Limb (tissue), 2 donors: ENCODE data around the gene DOCK4.

Experiments
- DNase-seq, 2 donors: peaks; one replicate each; pipeline ENCODE4 v3.0.0-alpha.2; 2016; ENCODE audit errors: extremely low spot score in 2 of 2

The DOCK4 gene

DNA sequence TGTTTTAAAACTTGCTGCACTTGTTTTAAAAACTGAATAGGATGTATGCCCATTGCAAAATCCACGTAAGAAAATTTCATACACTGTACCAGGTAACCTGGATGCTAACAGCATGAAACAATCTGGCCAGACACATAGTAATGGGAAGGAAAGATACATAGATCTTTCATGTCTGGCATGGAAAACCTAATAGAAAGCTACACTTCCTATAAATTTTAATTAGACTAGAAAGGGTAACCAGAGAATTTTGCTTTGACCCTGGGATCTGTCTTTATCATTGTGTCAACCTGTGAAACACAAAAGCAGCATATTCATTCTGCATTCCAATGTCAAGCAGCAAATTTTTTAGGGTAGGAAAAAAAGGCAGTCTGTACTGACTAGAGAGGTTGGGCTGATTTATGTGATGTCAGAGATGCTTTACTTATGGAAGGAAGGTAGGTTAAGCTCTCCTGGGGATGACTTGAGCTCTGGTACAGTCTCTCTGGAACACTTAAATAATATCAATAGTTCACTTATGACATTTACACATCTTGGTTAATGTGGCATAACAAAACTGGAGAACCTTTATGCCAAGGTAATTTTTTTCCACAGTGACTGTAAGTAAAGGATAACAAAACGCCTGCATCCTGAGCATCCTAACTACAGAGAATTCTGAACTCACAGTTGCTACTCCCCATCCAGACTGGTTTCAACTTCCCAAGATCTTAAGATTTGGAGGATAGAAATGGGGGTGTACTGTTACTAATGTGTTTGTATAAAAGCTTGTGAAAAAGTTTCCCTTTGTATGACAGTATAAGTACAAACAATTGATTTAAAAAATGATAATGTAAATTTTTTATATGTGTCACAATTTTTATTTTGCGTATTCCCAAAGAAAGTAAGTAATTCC is 44.7 kb downstream of the DOCK4 start:
- no peak for DNase-seq

DNA sequence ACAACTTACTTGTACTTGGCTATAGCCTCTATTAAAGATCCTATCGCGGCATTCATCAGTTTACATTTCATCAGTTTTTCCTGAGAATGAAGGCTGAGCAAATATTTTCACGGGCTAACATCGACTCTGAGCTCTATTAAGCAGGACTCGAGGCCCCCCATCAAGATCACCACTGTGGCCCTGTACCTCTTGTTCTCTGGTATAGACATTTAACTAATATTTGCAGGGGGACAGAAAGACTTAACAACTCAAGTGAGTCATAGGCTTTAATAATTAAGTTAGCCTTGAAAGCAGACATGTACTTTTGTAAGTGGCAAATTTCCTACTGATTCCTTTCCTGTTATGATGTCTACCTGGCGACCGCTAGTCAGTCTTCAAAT is 45.4 kb downstream of the DOCK4 start:
- no peak for DNase-seq

DNA sequence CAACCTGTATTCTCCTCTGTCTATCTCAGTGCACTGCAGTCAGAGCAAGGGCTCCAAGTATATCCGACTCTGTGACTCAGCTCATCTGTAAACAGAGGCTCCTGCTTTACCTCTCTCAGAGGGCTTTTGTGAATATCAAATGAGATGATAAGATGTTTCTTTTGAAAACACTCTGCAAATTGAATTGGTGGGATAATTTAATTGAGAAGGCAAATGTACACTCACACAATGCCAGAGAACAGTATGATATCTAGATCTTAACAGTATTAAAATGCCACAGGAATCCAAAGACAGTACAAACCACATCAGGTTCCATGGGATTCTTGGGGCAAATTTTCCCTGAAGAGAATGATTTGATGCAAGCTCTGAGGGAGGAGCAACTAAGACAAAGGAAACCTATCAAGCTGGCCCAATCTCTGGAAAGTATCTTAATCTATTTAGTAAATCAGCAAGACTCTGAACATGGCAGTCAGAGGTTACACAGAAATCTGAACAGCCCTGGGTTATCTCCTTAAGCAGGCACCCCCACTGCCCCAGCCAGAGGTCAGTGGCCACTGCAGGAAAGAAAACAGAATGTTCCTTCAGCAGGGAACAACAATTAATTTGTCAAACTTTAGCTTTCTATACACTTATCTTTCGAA is 45.9 kb downstream of the DOCK4 start:
- no peak for DNase-seq

DNA sequence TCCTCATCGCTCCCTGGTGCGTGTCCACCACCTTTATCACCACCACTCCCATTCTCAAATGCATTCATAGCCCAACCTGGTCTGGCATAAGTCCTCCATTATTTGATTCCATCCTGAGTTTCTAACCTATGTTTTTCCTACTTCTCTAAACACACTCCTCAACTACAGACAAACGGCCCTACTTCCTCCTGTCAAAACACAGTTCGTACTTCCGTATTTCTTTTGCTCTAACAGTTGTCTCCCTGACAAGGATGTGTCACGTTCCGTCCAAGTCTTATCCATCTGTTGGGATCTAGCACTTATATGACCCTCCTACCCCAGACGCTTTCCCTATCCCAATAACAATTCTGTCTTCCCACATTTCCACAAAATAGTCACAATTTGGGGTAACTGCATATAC is 46.8 kb downstream of the DOCK4 start:
- no peak for DNase-seq

DNA sequence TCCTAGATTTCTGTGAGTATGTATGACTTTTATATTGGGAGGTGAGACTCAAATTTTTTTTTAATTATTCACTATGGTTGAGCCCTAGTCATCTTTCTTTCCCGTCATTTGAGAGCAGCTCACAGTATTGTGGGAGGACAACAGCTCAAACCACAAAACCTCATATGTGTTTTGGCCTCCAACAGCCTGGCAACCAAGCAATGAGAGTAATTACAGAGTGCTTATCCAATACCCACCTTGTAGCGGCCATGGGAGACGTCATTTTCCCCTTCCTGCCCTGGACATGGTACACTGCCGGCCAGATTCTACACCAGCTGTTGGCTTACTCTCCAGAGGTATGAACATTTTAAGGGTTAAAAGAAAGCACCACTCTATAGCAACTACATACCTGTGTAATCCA is 49.1 kb downstream of the DOCK4 start:
- no peak for DNase-seq

DNA sequence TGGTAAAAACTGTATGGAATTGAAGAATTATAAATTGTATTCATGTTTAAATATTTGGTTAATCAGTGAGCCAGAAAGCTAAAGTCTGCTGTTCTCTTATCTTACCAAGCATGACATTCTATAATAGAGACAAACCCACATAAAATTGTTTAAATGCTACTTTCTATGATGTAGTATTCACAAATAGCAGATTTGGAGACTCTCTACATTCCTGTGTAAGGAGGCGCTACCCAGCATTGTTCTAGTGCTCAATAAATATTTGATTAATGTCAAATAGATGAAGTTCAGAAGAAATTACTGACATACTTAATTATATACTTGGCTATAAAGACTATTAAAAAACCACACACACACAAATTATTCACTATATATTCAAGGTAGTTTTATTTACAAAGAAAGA is 49.8 kb downstream of the DOCK4 start:
- DNase-seq: no peak

DNA sequence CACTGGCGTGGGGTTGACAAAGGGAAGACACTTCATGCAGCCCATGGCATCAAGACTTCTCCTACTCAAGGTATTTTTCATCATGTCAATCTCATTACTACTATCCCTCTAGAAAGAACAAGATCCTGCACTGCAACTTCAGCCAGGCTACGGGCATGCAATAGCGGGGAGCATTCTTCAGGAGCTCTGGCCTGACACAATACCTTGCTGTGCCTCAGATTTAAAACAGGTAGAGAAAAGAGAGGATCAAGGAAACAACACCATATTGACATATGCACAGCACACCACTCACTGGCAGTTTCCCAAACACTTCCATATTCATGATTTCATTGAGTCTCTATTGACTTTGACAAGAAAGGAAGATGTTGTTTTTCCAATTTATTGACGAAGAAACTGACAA is 51.5 kb downstream of the DOCK4 start:
- no peak for DNase-seq

DNA sequence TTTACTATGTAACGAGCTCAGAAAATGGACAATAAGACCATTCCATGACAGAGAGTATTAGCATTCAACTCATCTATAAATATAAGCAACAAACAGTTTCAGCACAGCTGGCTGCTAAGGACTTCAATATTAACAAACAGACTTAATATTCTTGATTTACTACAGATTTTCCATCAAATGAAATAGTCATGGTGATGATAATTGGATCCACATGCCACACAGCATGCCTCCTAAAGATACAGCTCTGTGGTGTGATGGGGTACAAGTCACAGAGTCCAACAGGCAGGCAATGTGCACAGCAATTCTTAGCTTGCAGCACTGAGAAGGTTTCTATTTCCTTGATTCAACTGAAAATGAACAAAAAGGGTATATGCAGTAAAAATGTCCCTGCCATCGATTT is 54.0 kb downstream of the DOCK4 start:
- DNase-seq: no peak

DNA sequence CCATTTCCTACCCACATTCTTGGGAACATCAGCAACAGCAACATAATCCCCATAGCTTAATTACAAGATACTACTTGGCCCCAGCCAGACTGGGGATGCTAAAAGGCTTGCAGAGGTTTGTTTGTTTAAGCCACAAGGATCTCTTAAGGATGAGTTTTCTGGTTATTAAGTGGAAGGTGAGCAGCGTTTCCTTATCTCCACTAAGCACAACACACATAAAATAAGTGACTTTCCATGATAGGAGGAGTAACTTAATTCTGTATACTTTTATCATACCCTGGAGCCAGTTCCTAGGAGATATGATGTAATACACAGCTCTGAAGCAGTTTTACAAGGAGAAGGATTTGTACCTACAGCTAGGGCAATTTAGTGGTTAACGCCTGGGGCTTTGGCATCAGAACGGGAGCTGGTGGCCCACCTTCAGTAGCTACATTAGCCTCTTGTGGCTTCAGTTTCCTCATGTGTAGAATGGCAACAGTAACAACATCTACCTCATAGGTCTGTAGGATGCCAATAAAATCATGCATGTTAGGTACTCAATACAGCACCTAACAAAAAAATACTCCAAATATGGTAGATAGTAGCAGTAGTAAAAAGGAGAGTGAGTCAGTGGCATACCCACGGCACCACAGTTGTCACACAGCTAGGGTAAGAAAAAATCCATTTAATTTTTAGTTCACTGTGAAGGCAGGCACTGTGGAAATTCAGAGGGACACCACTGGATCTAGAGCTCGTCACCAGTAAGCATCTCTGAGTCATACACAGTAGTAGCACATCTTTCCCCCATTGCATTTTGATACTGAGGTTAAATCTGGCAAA is 55.2 kb downstream of the DOCK4 start:
- no peak for DNase-seq

DNA sequence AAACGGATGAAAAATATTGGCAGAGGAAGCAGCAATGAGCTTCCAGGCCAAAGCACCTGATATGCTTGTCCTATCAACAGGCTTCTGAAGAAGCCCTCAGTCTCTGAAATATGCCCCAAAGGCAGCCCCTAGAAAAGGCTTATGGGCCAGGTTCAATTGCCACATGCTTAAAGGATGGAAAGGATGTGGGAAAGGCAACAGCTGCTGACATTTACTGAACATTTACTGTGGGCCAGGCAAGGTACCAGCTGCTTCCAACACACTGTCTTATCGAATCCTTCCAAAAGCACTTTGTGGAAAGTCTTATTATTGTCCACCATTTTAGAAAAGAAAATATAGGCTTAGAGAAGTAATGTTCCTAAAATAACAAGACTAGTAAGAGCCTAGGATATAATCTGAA is 56.5 kb downstream of the DOCK4 start:
- no peak for DNase-seq

DNA sequence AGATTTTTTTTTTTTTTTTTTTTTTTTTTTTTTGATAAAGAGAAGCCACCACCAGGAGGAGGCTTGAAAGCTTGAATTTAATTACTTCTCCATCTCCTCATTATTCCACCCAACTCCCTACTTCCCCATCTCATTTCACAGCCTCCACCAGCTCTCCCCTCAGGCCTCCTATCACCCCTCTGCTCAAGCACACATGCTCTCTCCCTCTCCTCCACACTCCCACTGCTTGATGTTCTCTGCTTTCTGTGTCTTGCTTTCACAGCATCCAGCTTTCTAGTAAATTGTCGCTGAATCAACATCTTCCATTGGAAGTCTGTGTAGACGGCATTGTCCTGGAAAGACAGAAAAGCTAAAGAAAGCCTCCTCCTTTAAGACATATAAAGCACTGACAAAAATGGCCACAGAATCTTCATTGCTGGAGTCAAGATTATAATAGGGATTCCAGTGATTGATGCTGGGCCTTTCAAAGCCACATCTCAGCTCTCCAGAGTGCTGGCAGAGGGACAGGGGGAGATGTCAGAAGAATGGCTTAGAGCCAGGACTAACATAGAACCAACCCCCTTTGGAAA is 58.3 kb downstream of the DOCK4 start:
- no peak for DNase-seq

DNA sequence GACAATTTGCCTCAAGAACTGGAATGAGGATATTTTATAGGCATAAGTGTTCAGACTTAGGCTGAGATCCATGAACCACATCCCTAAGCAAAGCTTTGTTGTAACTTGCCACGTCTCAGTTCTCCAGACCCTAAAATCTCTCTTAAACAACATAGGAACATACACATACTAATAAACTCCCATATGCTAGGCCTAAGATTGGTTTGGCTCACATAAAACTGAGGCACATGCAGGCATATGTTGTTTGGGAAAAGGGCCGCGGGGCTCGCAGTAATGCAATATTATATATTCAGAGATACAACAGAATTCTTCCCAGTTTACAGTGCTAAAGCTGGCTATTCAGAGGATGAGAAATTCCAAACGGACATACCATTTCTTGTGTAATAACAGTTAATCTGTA is 61.0 kb downstream of the DOCK4 start:
- no peak for DNase-seq

DNA sequence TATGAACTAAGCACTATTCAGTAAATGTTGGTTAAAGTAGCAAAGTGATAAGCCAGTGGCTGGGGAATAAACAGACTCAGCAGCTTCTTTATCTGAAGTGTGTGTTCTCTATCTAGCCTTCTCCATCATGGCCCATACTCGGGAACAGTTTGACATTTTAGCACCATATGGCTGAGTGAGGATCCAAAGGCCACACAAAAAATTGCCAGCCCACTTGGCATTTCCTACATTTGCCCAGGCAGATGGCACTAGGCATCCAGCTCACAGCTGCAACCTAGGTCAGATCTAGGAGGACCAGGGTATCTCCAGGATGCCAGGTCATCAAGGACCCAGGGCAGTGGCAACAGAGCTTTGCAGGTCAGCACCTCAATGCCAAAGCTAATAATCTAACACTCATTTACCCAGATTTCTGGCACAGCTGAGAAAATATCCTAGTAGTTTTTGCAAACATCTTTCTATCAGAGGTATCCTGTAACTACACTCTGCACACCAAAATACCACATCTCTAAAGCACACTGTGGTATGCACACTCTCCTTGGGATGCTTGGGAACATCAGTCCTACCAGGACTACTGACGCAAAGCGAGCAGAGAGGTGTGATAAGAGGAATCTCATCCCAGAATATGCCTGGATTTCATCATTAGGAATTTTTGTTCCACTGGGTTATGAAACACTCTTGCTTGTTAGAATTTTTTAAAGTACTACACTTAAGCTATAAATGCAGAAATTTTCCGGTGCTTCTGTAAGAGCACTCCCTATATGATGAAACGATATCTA is 61.7 kb downstream of the DOCK4 start:
- no peak for DNase-seq

DNA sequence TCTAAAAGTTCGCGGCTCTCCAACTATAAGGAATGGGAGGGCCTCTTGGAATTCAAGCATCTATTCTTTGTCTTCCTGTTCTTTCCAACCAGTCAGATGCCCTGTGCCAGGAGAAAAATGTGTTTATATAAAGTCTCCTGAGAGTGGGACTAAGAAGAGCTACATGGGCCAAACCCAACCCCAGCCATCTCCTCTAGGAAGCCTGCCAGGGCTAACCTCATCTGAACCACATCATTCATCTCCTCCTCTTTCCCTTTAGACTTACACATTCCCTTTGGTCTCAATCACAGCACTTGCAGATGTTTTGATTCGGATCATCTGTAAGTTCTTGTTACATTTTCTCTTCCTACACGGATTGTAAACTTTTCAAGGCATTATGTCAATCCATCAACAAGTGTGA is 62.6 kb downstream of the DOCK4 start:
- DNase-seq: peak in 1 of 2 donors; percentile 48

DNA sequence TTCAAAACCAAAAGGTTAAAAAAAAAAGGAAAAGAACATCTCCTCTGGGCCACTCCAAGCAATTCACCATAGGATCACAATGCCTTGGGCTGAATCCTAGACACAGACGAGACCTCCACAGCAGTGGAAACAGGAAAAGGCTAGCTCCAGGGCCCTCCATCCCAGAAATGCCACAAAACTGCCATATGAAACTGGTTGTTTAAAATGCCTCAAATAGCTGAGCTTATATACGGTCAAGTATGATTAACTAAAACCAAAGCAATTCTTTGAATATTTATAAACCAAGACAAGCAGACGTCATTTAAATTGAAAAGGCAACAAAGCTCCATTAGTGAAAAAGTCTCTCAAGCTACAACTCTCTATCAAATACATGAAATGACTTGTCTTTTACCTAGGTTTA is 63.1 kb downstream of the DOCK4 start:
- DNase-seq: peak in 1 of 2 donors; percentile 25

DNA sequence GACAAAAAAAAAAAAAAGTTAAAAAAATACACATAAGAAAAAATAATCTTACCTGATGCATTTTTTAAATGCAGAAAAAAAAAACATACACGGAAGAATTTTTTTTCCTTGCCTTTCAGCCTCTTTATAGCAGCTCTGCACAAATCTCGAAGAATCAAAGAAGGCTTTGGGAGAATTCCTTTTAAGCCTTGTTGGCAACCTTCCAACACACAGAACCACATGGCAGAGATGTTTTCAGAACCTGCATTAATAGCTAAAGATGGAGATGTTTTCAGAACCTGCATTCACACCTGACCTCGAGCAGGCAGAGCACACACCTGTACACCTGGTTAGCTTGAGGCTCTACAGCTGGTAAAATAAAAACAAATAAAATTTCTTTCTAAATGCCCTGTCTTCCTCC is 65.6 kb downstream of the DOCK4 start:
- DNase-seq: no peak

DNA sequence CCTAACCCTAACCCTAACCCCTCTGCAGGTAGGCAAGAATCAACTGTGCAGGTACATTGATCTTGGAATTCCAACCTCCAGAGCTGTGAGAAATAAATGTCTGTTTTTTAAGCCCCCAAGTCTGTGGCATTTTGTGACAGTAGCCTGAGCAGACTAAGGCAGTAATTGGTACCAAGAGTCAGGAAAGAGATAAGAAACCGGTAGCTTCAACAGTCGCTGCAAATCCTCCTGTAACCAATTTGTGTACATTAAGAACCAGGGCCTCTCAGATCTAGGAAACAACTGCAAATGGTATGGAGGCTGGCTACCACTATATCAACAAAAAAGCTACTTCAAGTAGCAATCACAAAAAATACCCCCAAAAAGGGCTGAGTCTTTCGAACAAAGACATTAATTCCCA is 67.3 kb downstream of the DOCK4 start:
- no peak for DNase-seq

DNA sequence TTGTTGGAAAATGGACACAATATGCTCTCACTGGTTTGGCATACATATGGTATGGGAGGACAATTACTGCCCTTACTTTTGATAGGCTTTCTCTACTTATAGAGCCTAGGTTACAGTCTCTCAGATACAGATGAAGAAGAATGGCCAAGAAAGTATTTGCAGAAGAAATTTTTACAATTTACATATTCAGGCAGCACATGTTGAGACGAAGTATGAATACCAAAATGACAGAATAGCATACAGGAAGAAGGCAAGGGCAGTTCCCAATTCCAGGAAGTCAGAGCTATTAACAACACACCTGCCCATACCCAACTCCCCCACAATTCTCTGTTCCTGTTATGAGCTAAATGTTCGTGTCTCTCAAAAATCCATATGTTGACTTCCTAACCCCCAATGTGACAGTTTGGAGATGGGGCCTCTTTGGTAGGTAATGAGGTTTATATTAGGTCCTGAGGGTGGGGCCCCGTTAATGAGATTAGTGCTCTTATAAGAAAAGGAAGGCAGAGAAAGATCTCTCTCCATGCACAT is 67.8 kb downstream of the DOCK4 start:
- no peak for DNase-seq

DNA sequence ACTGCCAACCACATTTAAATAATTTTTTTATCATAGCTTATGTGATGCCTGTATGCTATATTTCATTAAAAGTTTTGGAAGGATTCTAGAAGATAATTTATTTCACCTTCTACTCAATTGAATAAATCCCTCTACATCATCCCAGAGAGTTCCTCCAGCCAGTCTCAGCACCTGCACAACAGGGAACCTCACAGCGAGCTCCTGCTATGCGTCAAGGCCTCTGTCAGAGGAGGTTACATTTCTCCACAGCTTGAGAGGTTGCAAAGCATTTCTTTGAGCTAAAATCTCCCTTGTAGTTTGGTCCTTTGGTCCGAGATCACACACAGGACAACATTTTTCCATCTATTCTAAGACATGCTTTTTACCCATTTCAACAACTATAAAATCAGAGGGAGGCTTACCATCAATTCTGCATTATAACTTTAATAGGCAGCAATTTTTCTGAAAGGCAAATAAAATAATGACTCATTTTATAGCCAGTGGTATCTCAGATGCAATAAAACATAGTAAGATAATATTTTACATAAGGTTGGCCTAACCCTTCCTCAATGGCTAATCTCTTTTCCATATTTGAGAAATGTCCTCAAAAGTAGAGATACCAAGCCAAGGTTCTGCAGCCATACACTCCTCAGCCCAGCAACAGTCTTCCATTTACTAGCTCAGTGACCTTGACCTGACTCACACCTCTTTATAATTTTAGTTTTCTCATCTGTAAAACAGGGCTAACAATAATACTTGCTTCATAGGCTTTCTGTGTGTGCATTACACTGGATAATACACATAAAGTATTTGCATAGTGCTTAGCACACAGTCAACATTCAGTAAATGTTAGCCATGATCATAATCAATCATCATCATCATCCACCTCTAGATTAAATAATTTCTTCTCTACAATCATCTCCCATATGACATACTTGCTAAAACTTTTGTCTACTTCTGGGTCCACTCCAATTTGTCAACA is 68.8 kb downstream of the DOCK4 start:
- no peak for DNase-seq
